Naive thymus-derived CD4-positive, alpha-beta T cell (primary cell): Measurements from ENCODE around the gene UBQLN4. TPM values are rescaled to one million over a fixed set of nuclear protein-coding genes. Genes with fewer than 3 reads are reported as not detected.

ENCODE experiments used
- ATAC-seq: fragments of 150-1000 bp; cut with Tn5 transposase; 2 replicates; pipeline ENCODE4 v1.10.0; 2021; ENCODE audit warnings: mild to moderate bottlenecking, moderate library complexity
- CTCF ChIA-PET: fragments of 350-600 bp; sonication (Branson Sonifier 250); formaldehyde crosslinking; loops from one replicate; lab custom pipeline; 2021; ENCODE audit warnings: antibody characterized with exemption; lab: Charles Lee
- POLR2A ChIA-PET: fragments of 350-600 bp; sonication (Branson Sonifier 250); formaldehyde crosslinking; loops from one replicate; lab custom pipeline; 2021; ENCODE audit warnings: antibody characterized with exemption, inconsistent platforms; lab: Charles Lee
- DNase-seq, 9 donors: peaks; one replicate each; pipeline versions ENCODE4 v3.0.0 to v3.0.0-alpha.2; 2020 to 2022; ENCODE audit warnings: mixed read lengths in 1 of 9
- H3K27ac ChIP-seq: one replicate; pipeline ENCODE4 v1.7.0; 2013; ENCODE audit warnings: mild to moderate bottlenecking, low read depth, low read length, moderate library complexity
- H3K27me3 ChIP-seq, 2 donors: one replicate each; pipeline ENCODE4 v1.7.0; 2013; ENCODE audit warnings: low read length in 2 of 2, mild to moderate bottlenecking in 2 of 2, moderate library complexity in 2 of 2; ENCODE audit not compliant: control insufficient read depth in 2 of 2, insufficient read depth in 2 of 2
- H3K36me3 ChIP-seq, 3 experiments: 1 replicate in 2 of 3; 2 replicates in 1 of 3; pipeline ENCODE4 v1.7.0; 2013; ENCODE audit warnings: low read length in 3 of 3, mild to moderate bottlenecking in 3 of 3, moderate library complexity in 1 of 3; ENCODE audit not compliant: insufficient read depth in 3 of 3, control insufficient read depth in 2 of 3
- H3K4me1 ChIP-seq, 2 donors: one replicate each; pipeline ENCODE4 v1.7.0; 2013; ENCODE audit warnings: low read length in 2 of 2, mild to moderate bottlenecking in 2 of 2, moderate library complexity in 1 of 2; ENCODE audit not compliant: control insufficient read depth in 2 of 2, insufficient read depth in 2 of 2
- H3K4me3 ChIP-seq: 2 replicates; pipeline ENCODE4 v1.7.0; 2013; ENCODE audit warnings: mild to moderate bottlenecking, low read length
- H3K9me3 ChIP-seq, 3 experiments: 1 replicate in 2 of 3; 2 replicates in 1 of 3; pipeline ENCODE4 v1.7.0; 2013; ENCODE audit warnings: low read length in 3 of 3; ENCODE audit not compliant: control insufficient read depth in 2 of 3
- H3K27ac Mint-ChIP-seq, 9 donors: one replicate each; pipeline ENCODE4 v1.8.0; 2020 to 2022; ENCODE audit warnings: mixed read lengths in 9 of 9, mild to moderate bottlenecking in 8 of 9, moderate library complexity in 5 of 9, inconsistent platforms in 2 of 9
- H3K27me3 Mint-ChIP-seq, 5 donors: one replicate each; pipeline ENCODE4 v1.8.0; 2021 to 2022; ENCODE audit warnings: mixed read lengths in 5 of 5, mild to moderate bottlenecking in 1 of 5
- H3K36me3 Mint-ChIP-seq, 5 donors: one replicate each; pipeline ENCODE4 v1.8.0; 2020 to 2022; ENCODE audit warnings: mixed read lengths in 5 of 5, mild to moderate bottlenecking in 3 of 5, inconsistent platforms in 1 of 5
- H3K4me1 Mint-ChIP-seq, 7 donors: one replicate each; pipeline ENCODE4 v1.8.0; 2020 to 2022; ENCODE audit warnings: mixed read lengths in 7 of 7, mild to moderate bottlenecking in 3 of 7, inconsistent platforms in 1 of 7
- H3K4me3 Mint-ChIP-seq, 10 donors: one replicate each; pipeline ENCODE4 v1.8.0; 2020 to 2022; ENCODE audit warnings: mild to moderate bottlenecking in 10 of 10, mixed read lengths in 10 of 10, moderate library complexity in 6 of 10, inconsistent platforms in 2 of 10
- H3K9me3 Mint-ChIP-seq, 11 donors: one replicate each; pipeline ENCODE4 v1.8.0; 2020 to 2022; ENCODE audit warnings: mixed read lengths in 11 of 11, mild to moderate bottlenecking in 4 of 11, inconsistent platforms in 1 of 11, moderate library complexity in 1 of 11
- intact Hi-C, 2 donors: fragments of 100-400 bp; cut with micrococcal nuclease; formaldehyde crosslinking; loops; one replicate each; pipeline ENCODE4 v1.15.1; 2023
- polyA plus RNA-seq, 2 donors: library from polyadenylated mRNA; unstranded; fragments of 300-500 nt; fragmentation: Illumina TruSeq; gene quantifications; one replicate each; pipeline ENCODE4 v1.2.3, GENCODE V29; 2021
- total RNA-seq, 6 experiments: library from RNA in 5 of 6; stranded (reverse) in 5 of 6; gene quantifications; 1 replicate in 5 of 6; 2 replicates in 1 of 6; pipeline ENCODE4 v1.2.3 and lab custom pipeline; 2021 to 2026

Gene UBQLN4
- total and polyA plus RNA-seq, 7 experiments from 2014 or later: 6.7 to 37.6 (median 18.6) TPM

DNA sequence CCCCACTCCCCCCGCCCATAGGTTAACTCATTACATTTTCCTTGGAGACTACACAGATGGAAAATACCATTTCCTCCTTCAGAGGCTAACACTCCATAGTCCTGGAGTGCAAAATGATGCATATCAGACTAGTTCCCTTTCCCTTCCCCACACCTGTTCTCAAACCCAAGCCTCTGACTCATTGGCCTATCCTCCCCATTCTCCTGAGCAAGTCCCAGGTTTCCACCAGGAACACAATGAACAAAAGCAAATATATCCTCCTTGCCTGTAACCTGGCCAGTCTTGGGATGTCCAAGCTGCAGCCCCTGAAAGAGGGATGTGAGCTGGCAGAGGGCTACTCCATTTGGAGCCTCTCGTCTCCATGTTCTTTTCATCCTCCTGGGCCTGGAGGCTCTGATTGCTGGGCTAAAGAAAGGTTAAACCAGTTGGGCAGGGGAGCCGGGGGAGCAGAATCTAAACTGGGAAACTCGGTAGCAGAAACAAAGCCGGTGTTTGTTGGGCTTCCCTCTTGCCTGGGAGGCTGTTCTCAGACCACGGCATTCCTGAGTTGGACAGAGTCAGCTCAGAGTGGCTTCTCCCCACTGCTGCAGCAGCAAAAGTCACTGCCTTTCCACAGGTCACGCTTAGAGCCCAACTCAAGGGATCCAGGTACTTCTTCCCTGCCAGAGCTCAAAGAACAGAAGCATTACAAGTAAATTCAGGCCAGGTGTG, 46.8 kb downstream of the UBQLN4 start:
- ChIA-PET POLR2A (interaction anchor here (0.6 kb wide), 2 partner anchors 9 to 23 kb away, joined by 3 to 5 read pairs; no protein-coding TSS in a partner anchor), CTCF (interaction anchor here (1.8 kb wide), 1 partner anchor 17 kb away, joined by 4 read pairs; no protein-coding TSS in a partner anchor)
- Histone ChIP-seq H3K36me3 (peaks cover 12 to 36% (median 15%) of the 10 kb centered on the region in 3 experiments), H3K4me3 (no peak overlapping the region), H3K4me1 (peaks cover 14 to 15% of the 10 kb centered on the region in 2 donors), H3K27me3 (no peaks in the 10 kb centered on the region), H3K9me3 (no peaks in the 10 kb centered on the region), H3K27ac (no peak overlapping the region)
- ATAC-seq (no peak), DNase-seq (no peak)
- Mint-ChIP-seq H3K36me3 (peaks cover 7 to 28% (median 14%) of the 10 kb centered on the region in 5 donors), H3K9me3 (no peaks in the 10 kb centered on the region), H3K27me3 (peaks cover 0 to 2% (median 0%) of the 10 kb centered on the region in 5 donors), H3K27ac (peak overlapping the region in 4 of 9 donors; percentile 23 to 73 (median 66)), H3K4me1 (peaks cover 16 to 41% (median 23%) of the 10 kb centered on the region in 7 donors), H3K4me3 (no peak overlapping the region)
- intact Hi-C loops: loop anchor here in 1 of 2 donors (5.0 kb wide), 1 partner anchor 60 kb away; no protein-coding TSS in a partner anchor

- DNase-seq: peak in 6 of 9 donors; percentile 13 to 35 (median 19)
- Histone ChIP-seq H3K4me3 (peak overlapping the region; percentile 43), H3K4me1 (peaks cover 14 to 15% of the 10 kb centered on the region in 2 donors), H3K36me3 (peaks cover 3 to 18% (median 9%) of the 10 kb centered on the region in 3 experiments), H3K27me3 (no peaks in the 10 kb centered on the region), H3K27ac (peak overlapping the region; percentile 48), H3K9me3 (no peaks in the 10 kb centered on the region)
- peaks cover 11 to 41% (median 18%) of the 10 kb centered on the region in 7 donors for H3K4me1 Mint-ChIP-seq
- intact Hi-C loops: loop anchor here in 1 of 2 donors (5.0 kb wide), 1 partner anchor 62 kb away; no protein-coding TSS in a partner anchor
- ChIA-PET POLR2A (interaction anchor here (0.6 to 1.0 kb wide), 3 partner anchors 8 to 88 kb away, joined by 3 read pairs; no protein-coding TSS in a partner anchor), CTCF (interaction anchor here (0.7 to 1.3 kb wide), 2 partner anchors 15 to 66 kb away, joined by 3 read pairs; no protein-coding TSS in a partner anchor)
- H3K27me3 Mint-ChIP-seq: peaks cover 0 to 2% (median 0%) of the 10 kb centered on the region in 5 donors
- H3K4me3 Mint-ChIP-seq: peak overlapping the region; percentile 16 to 66 (median 43)
- H3K27ac Mint-ChIP-seq: peak overlapping the region; percentile 42 to 92 (median 85)
- peaks cover 0 to 13% (median 9%) of the 10 kb centered on the region in 5 donors for H3K36me3 Mint-ChIP-seq
- peak; percentile 83 for ATAC-seq
- H3K9me3 Mint-ChIP-seq: no peaks in the 10 kb centered on the region
Measured at GRCh38 chr1:156004843-156005584, 48.6 kb downstream of the UBQLN4 start.

DNA sequence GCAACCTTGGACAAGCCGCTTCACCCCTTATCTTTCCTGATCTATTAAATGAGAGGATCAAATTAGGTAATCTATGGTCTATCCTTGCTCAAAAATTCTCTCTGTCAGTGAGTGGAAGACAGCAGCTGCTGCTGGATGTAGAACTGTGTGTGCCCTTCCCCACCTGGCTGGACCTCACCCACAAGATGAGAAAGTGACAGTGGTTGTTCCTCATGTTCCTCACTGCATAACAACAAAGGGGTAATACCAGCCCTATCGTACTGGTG, 49.7 kb downstream of the UBQLN4 start:
- Histone ChIP-seq H3K9me3 (no peaks in the 10 kb centered on the region), H3K36me3 (peaks cover 0 to 7% (median under 1%) of the 10 kb centered on the region in 3 experiments), H3K27me3 (no peaks in the 10 kb centered on the region), H3K4me1 (peaks cover 14 to 15% of the 10 kb centered on the region in 2 donors), H3K4me3 (no peak overlapping the region), H3K27ac (no peak overlapping the region)
- intact Hi-C loops: no loop called here
- DNase-seq (no peak), ATAC-seq (no peak)
- no peak overlapping the region for H3K4me3 Mint-ChIP-seq
- ChIA-PET POLR2A (no interaction called here), CTCF (interaction anchor here (0.6 to 1.3 kb wide), 2 partner anchors 14 to 40 kb away, joined by 3 read pairs; no protein-coding TSS in a partner anchor)
- peaks cover 0 to 2% (median 0%) of the 10 kb centered on the region in 5 donors for H3K27me3 Mint-ChIP-seq
- peak overlapping the region in 2 of 9 donors; percentile 1 to 55 for H3K27ac Mint-ChIP-seq
- H3K36me3 Mint-ChIP-seq: peaks cover 0 to 9% (median 5%) of the 10 kb centered on the region in 5 donors
- peaks cover 11 to 41% (median 18%) of the 10 kb centered on the region in 7 donors for H3K4me1 Mint-ChIP-seq
- H3K9me3 Mint-ChIP-seq: no peaks in the 10 kb centered on the region

GRCh38 chr1:156002188-156002911, 51.2 kb downstream of the UBQLN4 start:
- peaks cover 11 to 36% (median 18%) of the 10 kb centered on the region in 7 donors for H3K4me1 Mint-ChIP-seq
- Histone ChIP-seq H3K9me3 (no peaks in the 10 kb centered on the region), H3K27me3 (no peaks in the 10 kb centered on the region), H3K4me1 (peaks cover 14 to 15% of the 10 kb centered on the region in 2 donors), H3K27ac (no peak overlapping the region), H3K36me3 (no peaks in the 10 kb centered on the region), H3K4me3 (no peak overlapping the region)
- no peak for ATAC-seq
- intact Hi-C loops: no loop called here
- H3K27me3 Mint-ChIP-seq: peaks cover 0 to 2% (median 0%) of the 10 kb centered on the region in 5 donors
- H3K4me3 Mint-ChIP-seq: no peak overlapping the region
- no peak for DNase-seq
- CTCF ChIA-PET: no interaction called here
- POLR2A ChIA-PET: interaction anchor here (1.1 kb wide), 1 partner anchor 14 kb away, joined by 3 read pairs; no protein-coding TSS in a partner anchor
- peak overlapping the region in 2 of 9 donors; percentile 26 to 38 for H3K27ac Mint-ChIP-seq
- H3K9me3 Mint-ChIP-seq: no peaks in the 10 kb centered on the region
- H3K36me3 Mint-ChIP-seq: peaks cover 0 to 4% (median 0%) of the 10 kb centered on the region in 5 donors

DNA sequence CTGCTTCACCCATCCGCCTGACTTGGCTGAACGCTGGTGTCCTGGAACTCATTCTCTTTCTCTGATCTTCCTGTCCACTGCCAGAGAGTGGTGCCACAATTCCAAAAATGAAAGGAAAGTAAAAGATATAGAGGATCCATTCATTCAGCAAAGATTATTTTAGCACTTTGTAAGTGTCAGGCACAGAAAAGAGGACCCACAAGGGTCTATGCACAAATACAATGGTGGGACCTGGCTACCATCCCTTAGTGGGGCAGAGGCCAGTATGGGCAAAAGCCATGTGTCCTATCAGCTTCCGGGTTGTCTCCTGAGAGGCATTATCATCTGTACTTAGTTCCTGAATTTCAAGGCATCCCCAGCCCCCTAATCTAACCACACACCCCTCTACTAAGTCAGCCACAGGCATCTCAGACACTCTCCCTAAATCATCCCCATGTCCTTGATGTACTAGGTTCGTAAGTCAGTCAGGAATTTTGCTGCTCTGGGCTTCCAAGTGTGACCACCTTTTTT, 51.9 kb downstream of the UBQLN4 start:
- no peak overlapping the region for H3K4me3 ChIP-seq
- H3K27me3 Mint-ChIP-seq: peaks cover 0 to 2% (median 0%) of the 10 kb centered on the region in 5 donors
- peak overlapping the region in 5 of 9 donors; percentile 25 to 58 (median 31) for H3K27ac Mint-ChIP-seq
- H3K4me1 ChIP-seq: peaks cover 14 to 15% of the 10 kb centered on the region in 2 donors
- no peaks in the 10 kb centered on the region for H3K9me3 Mint-ChIP-seq
- no peaks in the 10 kb centered on the region for H3K36me3 ChIP-seq
- H3K27ac ChIP-seq: no peak overlapping the region
- POLR2A ChIA-PET: interaction anchor here (1.1 kb wide), 1 partner anchor 14 kb away, joined by 3 read pairs; no protein-coding TSS in a partner anchor
- ATAC-seq (no peak), DNase-seq (no peak)
- no peaks in the 10 kb centered on the region for H3K27me3 ChIP-seq
- intact Hi-C loops: no loop called here
- H3K9me3 ChIP-seq: no peaks in the 10 kb centered on the region
- CTCF ChIA-PET: no interaction called here
- peaks cover 11 to 35% (median 17%) of the 10 kb centered on the region in 7 donors for H3K4me1 Mint-ChIP-seq
- peaks cover 0 to 2% (median 0%) of the 10 kb centered on the region in 5 donors for H3K36me3 Mint-ChIP-seq
- no peak overlapping the region for H3K4me3 Mint-ChIP-seq
